CD14-positive monocyte (primary cell): ENCODE results near the gene GRIK4. TPM values are rescaled to one million over a fixed set of nuclear protein-coding genes. Genes with fewer than 3 reads are reported as not detected.

ENCODE experiments used
- DNase-seq, 3 donors: peaks; one replicate each; pipeline ENCODE4 v3.0.0-alpha.2; 2011 to 2022
- H2AFZ ChIP-seq: 2 replicates; pipeline ENCODE4 v1.6.0; 2012; ENCODE audit warnings: mild to moderate bottlenecking, low read depth, low read length, inconsistent platforms; ENCODE audit not compliant: insufficient read depth, poor library complexity, severe bottlenecking
- H3K27ac ChIP-seq, 2 donors: 1 replicate in 1 of 2; 2 replicates in 1 of 2; pipeline ENCODE4 v1.5.1; 2012 to 2013; ENCODE audit warnings: low read length in 2 of 2, control low read depth in 1 of 2, inconsistent platforms in 1 of 2, low read depth in 1 of 2, mild to moderate bottlenecking in 1 of 2
- H3K27me3 ChIP-seq, 2 donors: one replicate each; pipeline versions ENCODE4 v1.6.0 to v1.6.1; 2011 to 2013; ENCODE audit warnings: low read length in 2 of 2; ENCODE audit not compliant: control insufficient read depth in 2 of 2, insufficient read depth in 2 of 2
- H3K36me3 ChIP-seq, 2 donors: replicated peaks in 1 of 2; 1 replicate in 1 of 2; 2 replicates in 1 of 2; pipeline versions ENCODE4 v1.5.1 to v1.6.1; 2012 to 2013; ENCODE audit warnings: low read length in 2 of 2, control low read depth in 1 of 2, inconsistent platforms in 1 of 2, mild to moderate bottlenecking in 1 of 2; ENCODE audit not compliant: insufficient read depth in 2 of 2, control insufficient read depth in 1 of 2
- H3K4me1 ChIP-seq, 2 donors: 1 replicate in 1 of 2; 2 replicates in 1 of 2; pipeline versions ENCODE4 v1.5.1 to v1.6.1; 2012 to 2013; ENCODE audit warnings: low read length in 2 of 2, control low read depth in 1 of 2, inconsistent platforms in 1 of 2, mild to moderate bottlenecking in 1 of 2, moderate library complexity in 1 of 2; ENCODE audit not compliant: insufficient read depth in 2 of 2, control insufficient read depth in 1 of 2
- H3K4me2 ChIP-seq: replicated peaks from 2 replicates; pipeline ENCODE3; 2012; ENCODE audit warnings: low read length, moderate library complexity, mild to moderate bottlenecking; ENCODE audit not compliant: poor library complexity, severe bottlenecking; ENCODE audit errors: extremely low read depth
- H3K4me3 ChIP-seq, 3 experiments: fragments of 200-600 bp in 1 of 3; sonication (generic) in 1 of 3; replicated peaks in 1 of 3; 1 replicate in 2 of 3; 2 replicates in 1 of 3; pipeline ENCODE4 v1.5.1; 2011 to 2013; ENCODE audit warnings: low read length in 3 of 3, mild to moderate bottlenecking in 3 of 3, control low read depth in 2 of 3, low read depth in 2 of 3, inconsistent platforms in 1 of 3, moderate library complexity in 1 of 3
- H3K79me2 ChIP-seq: 2 replicates; pipeline ENCODE4 v1.6.0; 2012; ENCODE audit warnings: mild to moderate bottlenecking, control low read depth, inconsistent platforms, low read length, moderate library complexity; ENCODE audit not compliant: insufficient read depth
- H3K9ac ChIP-seq: 2 replicates; pipeline ENCODE4 v1.6.0; 2017; ENCODE audit warnings: low read length, mild to moderate bottlenecking; ENCODE audit not compliant: insufficient read depth, poor library complexity, severe bottlenecking
- H3K9me3 ChIP-seq, 2 donors: replicated peaks in 1 of 2; 1 replicate in 1 of 2; 2 replicates in 1 of 2; pipeline versions ENCODE4 v1.5.1 to v1.6.1; 2012 to 2013; ENCODE audit warnings: low read length in 2 of 2, control low read depth in 1 of 2; ENCODE audit not compliant: control insufficient read depth in 1 of 2, insufficient read depth in 1 of 2
- H4K20me1 ChIP-seq: 2 replicates; pipeline ENCODE4 v1.6.0; 2012; ENCODE audit warnings: mild to moderate bottlenecking, low read length, control low read depth, moderate library complexity; ENCODE audit not compliant: insufficient read depth
- H3K27ac Mint-ChIP-seq, 7 donors: one replicate each; pipeline ENCODE4 v1.8.0; 2020; ENCODE audit warnings: mild to moderate bottlenecking in 7 of 7, mixed read lengths in 7 of 7, moderate library complexity in 6 of 7, inconsistent platforms in 2 of 7
- H3K27me3 Mint-ChIP-seq, 3 donors: one replicate each; pipeline ENCODE4 v1.8.0; 2021 to 2022; ENCODE audit warnings: low read depth in 3 of 3, mild to moderate bottlenecking in 3 of 3, mixed read lengths in 3 of 3, moderate library complexity in 3 of 3, inconsistent platforms in 1 of 3
- H3K36me3 Mint-ChIP-seq, 2 donors: one replicate each; pipeline ENCODE4 v1.8.0; 2020; ENCODE audit warnings: mixed read lengths in 2 of 2, inconsistent platforms in 1 of 2, mild to moderate bottlenecking in 1 of 2
- H3K4me1 Mint-ChIP-seq: one replicate; pipeline ENCODE4 v1.8.0; 2020; ENCODE audit warnings: mild to moderate bottlenecking, mixed read lengths
- H3K4me3 Mint-ChIP-seq, 2 donors: one replicate each; pipeline ENCODE4 v1.8.0; 2020; ENCODE audit warnings: mild to moderate bottlenecking in 2 of 2, mixed read lengths in 2 of 2, moderate library complexity in 1 of 2
- H3K9me3 Mint-ChIP-seq, 7 donors: one replicate each; pipeline ENCODE4 v1.8.0; 2020 to 2022; ENCODE audit warnings: mixed read lengths in 7 of 7, mild to moderate bottlenecking in 6 of 7, moderate library complexity in 6 of 7, inconsistent platforms in 2 of 7
- WGBS: methylation state at CpG from one replicate; pipeline ENCODE4 v1.1.5; 2013; ENCODE audit warnings: missing lambda C conversion rate; ENCODE audit not compliant: insufficient coverage; 5-methylcytosine and 5-hydroxymethylcytosine counted together
- intact Hi-C, 2 donors: fragments of 100-400 bp; cut with micrococcal nuclease; formaldehyde crosslinking; loops; one replicate each; pipeline versions ENCODE4 v1.15.0 to v1.15.1; 2023
- polyA plus RNA-seq, 3 donors: library from polyadenylated mRNA; depleted of rRNA in 1 of 3; unstranded in 2 of 3; stranded (reverse) in 1 of 3; fragments of 300-500 nt in 2 of 3; fragments of >200 nt in 1 of 3; fragmentation: Illumina TruSeq in 2 of 3; gene quantifications; 1 replicate in 2 of 3; 2 replicates in 1 of 3; pipeline ENCODE4 v1.2.3, GENCODE V29; 2012 to 2021
- TF ChIP-seq, protein P1 (sequence below): fragments of 200-600 bp; IDR thresholded peaks from one replicate; pipeline ENCODE4 v1.8.0; 2022; ENCODE audit warnings: antibody characterized with exemption, mild to moderate bottlenecking

GRIK4 gene
- polyA plus RNA-seq, 3 donors = not detected

DNA sequence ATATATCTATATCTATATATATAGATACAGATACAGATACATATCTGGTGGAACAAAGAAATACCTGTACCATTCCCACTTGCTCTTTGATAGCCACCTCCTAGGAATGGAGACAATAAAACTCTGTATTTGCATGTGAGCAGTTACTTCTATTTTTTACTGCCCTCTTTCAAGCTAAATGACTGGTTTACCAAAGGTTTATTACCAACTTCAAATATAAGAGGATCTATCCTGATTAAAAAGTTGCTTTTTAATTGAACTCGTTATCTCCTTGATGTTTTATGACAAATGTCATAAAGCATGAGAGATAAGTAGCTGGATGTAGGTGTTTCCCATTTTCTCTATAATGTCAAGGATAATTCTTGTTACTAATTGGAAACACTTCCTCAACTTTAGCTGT lies 21.7 kb upstream of the GRIK4 start:
- H3K9me3 ChIP-seq = no peaks in the 10 kb centered on the region
- H4K20me1 ChIP-seq = no peaks in the 10 kb centered on the region
- no peak overlapping the region for H3K9ac ChIP-seq
- H3K36me3 ChIP-seq = no peaks in the 10 kb centered on the region
- H3K79me2 ChIP-seq = no peaks in the 10 kb centered on the region
- Mint-ChIP-seq H3K27ac (no peak overlapping the region), H3K36me3 (no peaks in the 10 kb centered on the region), H3K9me3 (no peaks in the 10 kb centered on the region), H3K4me3 (no peak overlapping the region), H3K27me3 (peaks cover 6 to 24% (median 15%) of the 10 kb centered on the region in 3 donors), H3K4me1 (no peaks in the 10 kb centered on the region)
- H2AFZ ChIP-seq = no peak overlapping the region
- no peak overlapping the region for H3K27ac ChIP-seq
- no peaks in the 10 kb centered on the region for H3K4me1 ChIP-seq
- no CpG with 5 or more reads among the region's 1 CpG for WGBS
- intact Hi-C loops = no loop called here
- TF ChIP-seq, protein P1, sequence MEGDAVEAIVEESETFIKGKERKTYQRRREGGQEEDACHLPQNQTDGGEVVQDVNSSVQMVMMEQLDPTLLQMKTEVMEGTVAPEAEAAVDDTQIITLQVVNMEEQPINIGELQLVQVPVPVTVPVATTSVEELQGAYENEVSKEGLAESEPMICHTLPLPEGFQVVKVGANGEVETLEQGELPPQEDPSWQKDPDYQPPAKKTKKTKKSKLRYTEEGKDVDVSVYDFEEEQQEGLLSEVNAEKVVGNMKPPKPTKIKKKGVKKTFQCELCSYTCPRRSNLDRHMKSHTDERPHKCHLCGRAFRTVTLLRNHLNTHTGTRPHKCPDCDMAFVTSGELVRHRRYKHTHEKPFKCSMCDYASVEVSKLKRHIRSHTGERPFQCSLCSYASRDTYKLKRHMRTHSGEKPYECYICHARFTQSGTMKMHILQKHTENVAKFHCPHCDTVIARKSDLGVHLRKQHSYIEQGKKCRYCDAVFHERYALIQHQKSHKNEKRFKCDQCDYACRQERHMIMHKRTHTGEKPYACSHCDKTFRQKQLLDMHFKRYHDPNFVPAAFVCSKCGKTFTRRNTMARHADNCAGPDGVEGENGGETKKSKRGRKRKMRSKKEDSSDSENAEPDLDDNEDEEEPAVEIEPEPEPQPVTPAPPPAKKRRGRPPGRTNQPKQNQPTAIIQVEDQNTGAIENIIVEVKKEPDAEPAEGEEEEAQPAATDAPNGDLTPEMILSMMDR = no peak
- no peak overlapping the region for H3K4me3 ChIP-seq
- H3K4me2 ChIP-seq = no peak overlapping the region
- DNase-seq = no peak
- H3K27me3 ChIP-seq = peaks cover 8 to 10% of the 10 kb centered on the region in 2 donors

- intact Hi-C loops = no loop called here
- Histone ChIP-seq H3K36me3 (no peaks in the 10 kb centered on the region), H3K27ac (no peak overlapping the region), H4K20me1 (no peaks in the 10 kb centered on the region), H3K27me3 (peaks cover 6 to 17% of the 10 kb centered on the region in 2 donors), H3K79me2 (no peaks in the 10 kb centered on the region), H3K9me3 (no peaks in the 10 kb centered on the region), H3K4me1 (no peaks in the 10 kb centered on the region), H3K4me2 (no peak overlapping the region), H3K4me3 (no peak overlapping the region), H3K9ac (no peak overlapping the region), H2AFZ (no peak overlapping the region)
- 100% methylated on average over 1 of the region's 3 CpGs for WGBS
- Mint-ChIP-seq H3K36me3 (no peaks in the 10 kb centered on the region), H3K27me3 (peaks cover 9 to 23% (median 13%) of the 10 kb centered on the region in 3 donors), H3K4me3 (no peak overlapping the region), H3K27ac (peak overlapping the region in 1 of 7 donors; percentile 30), H3K4me1 (no peaks in the 10 kb centered on the region), H3K9me3 (no peaks in the 10 kb centered on the region)
- TF ChIP-seq, protein P1 = no peak
- DNase-seq = no peak
These were observed 19.1 kb upstream of the GRIK4 start for GRCh38 chr11:120492486-120492885.
